NCI-H1436 (cell line): Measurements from ENCODE around the gene SLC6A6.
A peak's percentile ranks its signal among the peaks of the same experiment; 100 is the strongest.
"Not testable (repeated sequence)": the region's sequence is repeated elsewhere in the genome, so short reads cannot be mapped to it uniquely, and the experiment has no call there.

ENCODE experiments used
- DNase-seq: peaks from one replicate; lab custom pipeline; 2025; lab: John Stamatoyannopoulos, UW

The SLC6A6 gene

GRCh38 chr3:14507757-14508504 lies 105.5 kb downstream of the SLC6A6 start:
- no peak for DNase-seq

- DNase-seq = no peak
Observed at GRCh38 chr3:14508505-14508819, 106.1 kb downstream of the SLC6A6 start.

GRCh38 chr3:14508966-14509795 lies 106.8 kb downstream of the SLC6A6 start:
- peak; percentile 36 for DNase-seq

GRCh38 chr3:14509796-14510100 lies 107.3 kb downstream of the SLC6A6 start:
- DNase-seq = no peak

- no peak for DNase-seq
Observed at GRCh38 chr3:14510838-14511622, 108.6 kb downstream of the SLC6A6 start.

- no peak for DNase-seq
Observed at GRCh38 chr3:14511623-14512280, 109.3 kb downstream of the SLC6A6 start.

GRCh38 chr3:14512281-14512941 lies 110.0 kb downstream of the SLC6A6 start:
- no peak for DNase-seq

GRCh38 chr3:14512942-14513327 lies 110.5 kb downstream of the SLC6A6 start:
- no peak for DNase-seq

- no peak for DNase-seq
Observed at GRCh38 chr3:14513566-14514322, 111.3 kb downstream of the SLC6A6 start.

GRCh38 chr3:14514323-14514720 lies 111.9 kb downstream of the SLC6A6 start:
- no peak for DNase-seq

- not testable (repeated sequence) for DNase-seq
Observed at GRCh38 chr3:14515526-14515925, 113.1 kb downstream of the SLC6A6 start.

GRCh38 chr3:14516738-14517345 lies 114.4 kb downstream of the SLC6A6 start:
- DNase-seq = no peak

- no peak for DNase-seq
Observed at GRCh38 chr3:14517601-14518431, 115.4 kb downstream of the SLC6A6 start.

- no peak for DNase-seq
Observed at GRCh38 chr3:14518432-14518802, 116.0 kb downstream of the SLC6A6 start.

- DNase-seq = no peak
Observed at GRCh38 chr3:14518893-14519292, 116.5 kb downstream of the SLC6A6 start.

GRCh38 chr3:14519406-14519805 lies 117.0 kb downstream of the SLC6A6 start:
- no peak for DNase-seq

GRCh38 chr3:14520149-14520548 lies 117.7 kb downstream of the SLC6A6 start:
- no peak for DNase-seq

GRCh38 chr3:14520967-14521366 lies 118.6 kb downstream of the SLC6A6 start:
- DNase-seq = no peak

GRCh38 chr3:14521611-14522010 lies 119.2 kb downstream of the SLC6A6 start:
- DNase-seq = no peak
